H9 (cell line): ENCODE data around the gene TEX35. TPM values are rescaled to one million over a fixed set of nuclear protein-coding genes. Genes with fewer than 3 reads are reported as not detected.

Source experiments
- DNase-seq: peaks from one replicate; pipeline ENCODE4 v3.0.0-alpha.2; 2017
- H2AFZ ChIP-seq: one replicate; pipeline ENCODE4 v1.6.1; 2013; ENCODE audit warnings: mild to moderate bottlenecking, low read length, control low read depth, moderate library complexity
- H2AK5ac ChIP-seq: 2 replicates; pipeline ENCODE4 v1.6.1; 2013; ENCODE audit warnings: low read length, control low read depth, mixed read lengths; ENCODE audit not compliant: insufficient read length
- H2BK120ac ChIP-seq: one replicate; pipeline ENCODE4 v1.6.1; 2013; ENCODE audit warnings: low read depth, mild to moderate bottlenecking, low read length, control low read depth, inconsistent platforms; ENCODE audit not compliant: poor library complexity, severe bottlenecking
- H2BK12ac ChIP-seq: 2 replicates; pipeline ENCODE4 v1.6.1; 2013; ENCODE audit warnings: low read length, control low read depth, mixed read lengths, low read depth; ENCODE audit not compliant: insufficient read length
- H2BK15ac ChIP-seq: 2 replicates; pipeline ENCODE4 v1.6.1; 2013; ENCODE audit warnings: low read depth, low read length, control low read depth
- H2BK20ac ChIP-seq: one replicate; pipeline ENCODE4 v1.6.1; 2013; ENCODE audit warnings: low read depth, mild to moderate bottlenecking, low read length, control low read depth, inconsistent platforms; ENCODE audit not compliant: poor library complexity, severe bottlenecking
- H2BK5ac ChIP-seq: 2 replicates; pipeline ENCODE4 v1.6.1; 2013; ENCODE audit warnings: low read length, control low read depth, mixed read lengths; ENCODE audit not compliant: insufficient read length
- H3K14ac ChIP-seq: 2 replicates; pipeline ENCODE4 v1.6.1; 2013; ENCODE audit warnings: low read length, control low read depth; ENCODE audit not compliant: insufficient read depth
- H3K18ac ChIP-seq: 2 replicates; pipeline ENCODE4 v1.6.1; 2013; ENCODE audit warnings: low read depth, mild to moderate bottlenecking, mixed read lengths, low read length, control low read depth; ENCODE audit not compliant: insufficient read length
- H3K23ac ChIP-seq: 2 replicates; pipeline ENCODE4 v1.6.1; 2013; ENCODE audit warnings: low read length, control low read depth, mixed read lengths, low read depth; ENCODE audit not compliant: insufficient read length
- H3K23me2 ChIP-seq: 2 replicates; pipeline ENCODE4 v1.6.1; 2013; ENCODE audit warnings: low read depth, mild to moderate bottlenecking, mixed read lengths, low read length, control low read depth; ENCODE audit not compliant: insufficient read length, poor library complexity, severe bottlenecking
- H3K27ac ChIP-seq: 2 replicates; pipeline ENCODE4 v1.5.1; 2013; ENCODE audit warnings: low read length, control low read depth, mixed read lengths, low read depth; ENCODE audit not compliant: insufficient read length
- H3K27me3 ChIP-seq: 2 replicates; pipeline ENCODE4 v1.6.1; 2013; ENCODE audit warnings: low read length, control low read depth, inconsistent platforms; ENCODE audit not compliant: insufficient read depth
- H3K4ac ChIP-seq: 2 replicates; pipeline ENCODE4 v1.6.1; 2013; ENCODE audit warnings: low read depth, mild to moderate bottlenecking, control low read depth, inconsistent platforms, low read length, moderate library complexity
- H3K4me1 ChIP-seq: 2 replicates; pipeline ENCODE4 v1.6.1; 2013; ENCODE audit warnings: low read length, control low read depth, inconsistent platforms; ENCODE audit not compliant: insufficient read depth
- H3K4me2 ChIP-seq: 2 replicates; pipeline ENCODE4 v1.6.1; 2013; ENCODE audit warnings: low read length, control low read depth, mixed read lengths; ENCODE audit not compliant: insufficient read length, insufficient read depth
- H3K56ac ChIP-seq: 2 replicates; pipeline ENCODE4 v1.6.1; 2013; ENCODE audit warnings: low read depth, mild to moderate bottlenecking, mixed read lengths, low read length, control low read depth; ENCODE audit not compliant: insufficient read length
- H3K79me1 ChIP-seq: 2 replicates; pipeline ENCODE4 v1.6.1; 2013; ENCODE audit warnings: low read depth, mild to moderate bottlenecking, moderate library complexity, low read length, control low read depth, inconsistent platforms; ENCODE audit not compliant: insufficient read depth, poor library complexity, severe bottlenecking
- H3K79me2 ChIP-seq: 2 replicates; pipeline ENCODE4 v1.6.1; 2013; ENCODE audit warnings: low read length, control low read depth, inconsistent platforms; ENCODE audit not compliant: insufficient read depth
- H3K9ac ChIP-seq: 2 replicates; pipeline ENCODE4 v1.6.1; 2013; ENCODE audit warnings: low read length, control low read depth, mixed read lengths; ENCODE audit not compliant: insufficient read length; ENCODE audit errors: extremely low read depth
- H3K9me3 ChIP-seq: one replicate; pipeline ENCODE4 v1.6.1; 2013; ENCODE audit warnings: low read depth, low read length, inconsistent platforms; ENCODE audit not compliant: control insufficient read depth
- H3T11ph ChIP-seq: one replicate; pipeline ENCODE4 v1.6.1; 2013; ENCODE audit warnings: mild to moderate bottlenecking, low read length, control low read depth, inconsistent platforms
- H4K20me1 ChIP-seq: one replicate; pipeline ENCODE4 v1.6.1; 2013; ENCODE audit not compliant: control insufficient read depth, insufficient read length, insufficient read depth
- H4K5ac ChIP-seq: 2 replicates; pipeline ENCODE4 v1.6.1; 2013; ENCODE audit warnings: low read depth, mild to moderate bottlenecking, mixed read lengths, low read length, control low read depth; ENCODE audit not compliant: insufficient read length
- H4K8ac ChIP-seq: replicated peaks from 2 replicates; pipeline ENCODE4 v1.6.1; 2013; ENCODE audit warnings: low read length, control low read depth, mixed read lengths, low read depth; ENCODE audit not compliant: insufficient read length
- H4K91ac ChIP-seq: 2 replicates; pipeline ENCODE4 v1.6.1; 2013; ENCODE audit warnings: low read depth, mild to moderate bottlenecking, moderate library complexity, mixed read lengths, low read length, control low read depth; ENCODE audit not compliant: insufficient read length
- H3K27ac Mint-ChIP-seq, 3 experiments: 2 replicates in 2 of 3; 3 replicates in 1 of 3; pipeline ENCODE4 v1.8.0; 2020 to 2021; ENCODE audit warnings: mixed read lengths in 3 of 3, mild to moderate bottlenecking in 1 of 3, moderate library complexity in 1 of 3
- H3K27me3 Mint-ChIP-seq: 2 replicates; pipeline ENCODE4 v1.8.0; 2021; ENCODE audit warnings: low read depth, mild to moderate bottlenecking, moderate library complexity, mixed read lengths
- H3K36me3 Mint-ChIP-seq, 3 experiments: 2 replicates in 2 of 3; 3 replicates in 1 of 3; pipeline ENCODE4 v1.8.0; 2020 to 2021; ENCODE audit warnings: low read depth in 3 of 3, mixed read lengths in 3 of 3; ENCODE audit not compliant: insufficient read depth in 1 of 3
- H3K4me1 Mint-ChIP-seq, 2 experiments: 2 replicates each; pipeline ENCODE4 v1.8.0; 2020; ENCODE audit warnings: mixed read lengths in 2 of 2
- H3K4me3 Mint-ChIP-seq, 2 experiments: 2 replicates in 1 of 2; 3 replicates in 1 of 2; pipeline ENCODE4 v1.8.0; 2020 to 2021; ENCODE audit warnings: mild to moderate bottlenecking in 2 of 2, mixed read lengths in 2 of 2, moderate library complexity in 1 of 2
- H3K9me3 Mint-ChIP-seq, 2 experiments: 2 replicates in 1 of 2; 3 replicates in 1 of 2; pipeline ENCODE4 v1.8.0; 2020; ENCODE audit warnings: mild to moderate bottlenecking in 2 of 2, mixed read lengths in 2 of 2, moderate library complexity in 1 of 2
- CTCF ChIP-seq: fragments of 200-600 bp; sonication (generic); conservative IDR thresholded peaks from 3 replicates; pipeline ENCODE4 v1.8.0; 2021; ENCODE audit warnings: antibody characterized with exemption, mild to moderate bottlenecking
- WGBS: extraction: QIAGEN DNeasy Blood & Tissue Kit; methylation state at CpG from one replicate; pipeline ENCODE4 v1.1.7; 2013; ENCODE audit warnings: missing lambda C conversion rate, low lambda C conversion rate, mixed read lengths; ENCODE audit not compliant: insufficient read length; ENCODE audit errors: extremely low coverage; 5-methylcytosine and 5-hydroxymethylcytosine counted together
- total RNA-seq: library from RNA; stranded (reverse); gene quantifications from 2 replicates; pipeline ENCODE4 v1.2.1, GENCODE V29; 2021

TEX35 gene
- total RNA-seq, 1 experiment from 2014 or later = not detected

GRCh38 chr1:178494569-178494971 is 18.3 kb upstream of the TEX35 start:
- Histone ChIP-seq H4K91ac (no peak overlapping the region), H2BK20ac (no peak overlapping the region), H2BK12ac (no peak overlapping the region), H2BK5ac (no peak overlapping the region), H4K5ac (no peak overlapping the region), H2BK15ac (no peak overlapping the region), H3K18ac (no peak overlapping the region), H3K4me1 (no peaks in the 10 kb centered on the region; the same call in 1 of the 2 replicates), H3K9ac (no peak overlapping the region), H3T11ph (no peak overlapping the region), H2BK120ac (no peak overlapping the region), H2AK5ac (no peak overlapping the region), H3K79me1 (no peaks in the 10 kb centered on the region), H3K4me2 (no peak overlapping the region), H3K14ac (no peak overlapping the region), H3K9me3 (no peaks in the 10 kb centered on the region), H3K79me2 (no peaks in the 10 kb centered on the region), H3K56ac (no peak overlapping the region), H3K27ac (no peak overlapping the region), H3K23me2 (no peaks in the 10 kb centered on the region), H4K20me1 (no peaks in the 10 kb centered on the region), H3K23ac (no peak overlapping the region), H4K8ac (no peak overlapping the region), H2AFZ (no peak overlapping the region), H3K27me3 (no peaks in the 10 kb centered on the region), H3K4ac (no peak overlapping the region)
- H3K27me3 Mint-ChIP-seq = peaks cover 6% of the 10 kb centered on the region
- H3K9me3 Mint-ChIP-seq = no peaks in the 10 kb centered on the region
- no peak overlapping the region; a peak in 1 of 7 replicates for H3K27ac Mint-ChIP-seq
- H3K4me3 Mint-ChIP-seq = no peak overlapping the region
- H3K4me1 Mint-ChIP-seq = peaks cover 7 to 9% of the 10 kb centered on the region in 2 experiments
- no peaks in the 10 kb centered on the region for H3K36me3 Mint-ChIP-seq
- no CpG with 5 or more reads among the region's 13 CpGs for WGBS
- no peak for TF ChIP-seq CTCF
- no peak for DNase-seq
